Panc1 (cell line): ENCODE measurements around the gene IL1RAPL1. TPM values are rescaled to one million over a fixed set of nuclear protein-coding genes. Genes with fewer than 3 reads are reported as not detected.

Source experiments
- ATAC-seq: fragments of 200-7000 bp; cut with Tn5 transposase; 2 replicates; pipeline ENCODE4 v1.9.1; 2020; ENCODE audit warnings: mild to moderate bottlenecking, moderate library complexity
- BruUV-seq: library from RNA; stranded (reverse); fragments of 400-500 nt; replicated peaks from 2 replicates; lab custom pipeline; 2021; lab: Mats Ljungman, UMichigan
- CTCF ChIA-PET: fragments of 300-600 bp; sonication (Branson Sonifier 250); formaldehyde crosslinking; loops from one replicate; lab custom pipeline; 2022; ENCODE audit warnings: antibody characterized with exemption; lab: Charles Lee
- POLR2A ChIA-PET: fragments of 300-600 bp; sonication (Branson Sonifier 250); formaldehyde crosslinking; loops from one replicate; lab custom pipeline; 2022; ENCODE audit warnings: antibody characterized with exemption; lab: Charles Lee
- DNase-seq: peaks from one replicate; pipeline ENCODE4 v3.0.0-alpha.2; 2010; ENCODE audit warnings: low read depth, low spot score
- H3K27ac ChIP-seq: 2 replicates; pipeline ENCODE4 v1.5.1; 2011; ENCODE audit warnings: mild to moderate bottlenecking, low read length, inconsistent platforms
- H3K27me3 ChIP-seq: fragments of 200-500 bp; sonication (Bioruptor generic); 2 replicates; pipeline ENCODE4 v1.6.0; 2014; ENCODE audit warnings: low read length, inconsistent platforms; ENCODE audit not compliant: control insufficient read depth, insufficient read depth
- H3K36me3 ChIP-seq: fragments of 200-500 bp; sonication (Bioruptor generic); 2 replicates; pipeline ENCODE4 v1.5.1; 2014; ENCODE audit warnings: inconsistent platforms, mild to moderate bottlenecking, low read length, moderate library complexity; ENCODE audit not compliant: control insufficient read depth, insufficient read depth
- H3K4me1 ChIP-seq: 2 replicates; pipeline ENCODE4 v1.5.1; 2011; ENCODE audit warnings: inconsistent platforms, mild to moderate bottlenecking, low read length, moderate library complexity; ENCODE audit not compliant: control insufficient read depth, insufficient read depth
- H3K4me3 ChIP-seq, 2 experiments: 2 replicates each; pipeline ENCODE4 v1.5.1; 2011 to 2012; ENCODE audit warnings: low read depth in 2 of 2, low read length in 2 of 2, mild to moderate bottlenecking in 2 of 2, inconsistent platforms in 1 of 2, moderate library complexity in 1 of 2
- H3K9me3 ChIP-seq: fragments of 200-500 bp; sonication (Bioruptor generic); 2 replicates; pipeline ENCODE4 v1.5.1; 2014; ENCODE audit warnings: low read depth, mild to moderate bottlenecking, inconsistent platforms, low read length, moderate library complexity; ENCODE audit not compliant: control insufficient read depth, insufficient read depth
- POLR2AphosphoS5 ChIP-seq: IDR thresholded peaks from 2 replicates; pipeline ENCODE4 v1.6.1; 2012; ENCODE audit warnings: mild to moderate bottlenecking, low read depth, low read length, moderate library complexity
- SIN3A ChIP-seq: IDR thresholded peaks from 2 replicates; pipeline ENCODE4 v1.6.1; 2012; ENCODE audit warnings: low read depth, mild to moderate bottlenecking, low read length, moderate library complexity, borderline replicate concordance; ENCODE audit not compliant: insufficient read depth
- TCF7L2 ChIP-seq: IDR thresholded peaks from 2 replicates; pipeline ENCODE4 v1.6.1; 2011; ENCODE audit warnings: mild to moderate bottlenecking, low read depth, low read length, inconsistent platforms
- in situ Hi-C: cut with HindIII; loops from 2 replicates; pipeline ENCODE4 v1.10.0; 2016; ENCODE audit warnings: low sequenced_read_pairs, low pct_unique_long_range_greater_than_20kb
- intact Hi-C: fragments of 100-400 bp; cut with micrococcal nuclease; formaldehyde crosslinking; loops from one replicate; pipeline ENCODE4 v1.10.0; 2022; ENCODE audit not compliant: unreplicated experiment
- total RNA-seq: library from RNA; stranded (reverse); gene quantifications from one replicate; pipeline ENCODE4 v1.2.1, GENCODE V29; 2021; ENCODE audit not compliant: unreplicated experiment
- TF ChIP-seq, protein P1 (sequence below): fragments of 450-650 bp; IDR thresholded peaks from 2 replicates; pipeline ENCODE4 v1.5.1; 2017; ENCODE audit warnings: mild to moderate bottlenecking
- TF ChIP-seq, protein P2 (sequence below), 2 experiments: IDR thresholded peaks; 2 replicates each; pipeline ENCODE4 v1.6.1; 2011 to 2012; ENCODE audit warnings: low read depth in 2 of 2, control low read depth in 1 of 2, low read length in 1 of 2, mild to moderate bottlenecking in 1 of 2, moderate library complexity in 1 of 2; ENCODE audit not compliant: insufficient read depth in 1 of 2

The IL1RAPL1 gene
- total RNA-seq, 1 experiment from 2014 or later: 0.59 TPM

DNA sequence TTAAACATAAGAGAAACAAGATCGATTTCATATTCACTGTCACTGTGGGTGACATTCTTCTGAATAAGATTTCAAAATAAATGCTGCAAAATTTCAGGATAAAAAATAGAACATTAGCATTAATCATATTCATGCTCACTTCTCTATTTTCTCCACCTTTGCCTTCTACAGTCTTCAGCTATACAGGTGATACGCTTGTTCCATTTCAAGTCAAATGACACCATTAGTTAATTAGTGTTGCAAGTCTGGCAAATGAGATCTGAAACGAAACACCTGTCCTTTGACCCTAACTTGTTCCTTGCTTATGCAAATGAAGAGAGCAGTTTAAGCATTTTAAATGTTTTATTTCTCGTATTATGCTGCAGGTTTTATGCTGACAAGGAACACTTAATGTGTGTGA is 960.6 kb downstream of the IL1RAPL1 start:
- Histone ChIP-seq H3K9me3 (no peaks in the 10 kb centered on the region), H3K4me3 (no peak overlapping the region), H3K36me3 (no peaks in the 10 kb centered on the region), H3K4me1 (no peaks in the 10 kb centered on the region), H3K27me3 (no peaks in the 10 kb centered on the region), H3K27ac (no peak overlapping the region)
- no peak for ATAC-seq
- CTCF ChIA-PET: no interaction called here
- POLR2A ChIA-PET: no interaction called here
- BruUV-seq: no TSS peak
- intact Hi-C loops (no loop called here), in situ Hi-C loops (no loop called here)
- DNase-seq: no peak
- TF ChIP-seq, protein P1, sequence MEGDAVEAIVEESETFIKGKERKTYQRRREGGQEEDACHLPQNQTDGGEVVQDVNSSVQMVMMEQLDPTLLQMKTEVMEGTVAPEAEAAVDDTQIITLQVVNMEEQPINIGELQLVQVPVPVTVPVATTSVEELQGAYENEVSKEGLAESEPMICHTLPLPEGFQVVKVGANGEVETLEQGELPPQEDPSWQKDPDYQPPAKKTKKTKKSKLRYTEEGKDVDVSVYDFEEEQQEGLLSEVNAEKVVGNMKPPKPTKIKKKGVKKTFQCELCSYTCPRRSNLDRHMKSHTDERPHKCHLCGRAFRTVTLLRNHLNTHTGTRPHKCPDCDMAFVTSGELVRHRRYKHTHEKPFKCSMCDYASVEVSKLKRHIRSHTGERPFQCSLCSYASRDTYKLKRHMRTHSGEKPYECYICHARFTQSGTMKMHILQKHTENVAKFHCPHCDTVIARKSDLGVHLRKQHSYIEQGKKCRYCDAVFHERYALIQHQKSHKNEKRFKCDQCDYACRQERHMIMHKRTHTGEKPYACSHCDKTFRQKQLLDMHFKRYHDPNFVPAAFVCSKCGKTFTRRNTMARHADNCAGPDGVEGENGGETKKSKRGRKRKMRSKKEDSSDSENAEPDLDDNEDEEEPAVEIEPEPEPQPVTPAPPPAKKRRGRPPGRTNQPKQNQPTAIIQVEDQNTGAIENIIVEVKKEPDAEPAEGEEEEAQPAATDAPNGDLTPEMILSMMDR: no peak
- no peak for TF ChIP-seq SIN3A
- TF ChIP-seq, protein P2, sequence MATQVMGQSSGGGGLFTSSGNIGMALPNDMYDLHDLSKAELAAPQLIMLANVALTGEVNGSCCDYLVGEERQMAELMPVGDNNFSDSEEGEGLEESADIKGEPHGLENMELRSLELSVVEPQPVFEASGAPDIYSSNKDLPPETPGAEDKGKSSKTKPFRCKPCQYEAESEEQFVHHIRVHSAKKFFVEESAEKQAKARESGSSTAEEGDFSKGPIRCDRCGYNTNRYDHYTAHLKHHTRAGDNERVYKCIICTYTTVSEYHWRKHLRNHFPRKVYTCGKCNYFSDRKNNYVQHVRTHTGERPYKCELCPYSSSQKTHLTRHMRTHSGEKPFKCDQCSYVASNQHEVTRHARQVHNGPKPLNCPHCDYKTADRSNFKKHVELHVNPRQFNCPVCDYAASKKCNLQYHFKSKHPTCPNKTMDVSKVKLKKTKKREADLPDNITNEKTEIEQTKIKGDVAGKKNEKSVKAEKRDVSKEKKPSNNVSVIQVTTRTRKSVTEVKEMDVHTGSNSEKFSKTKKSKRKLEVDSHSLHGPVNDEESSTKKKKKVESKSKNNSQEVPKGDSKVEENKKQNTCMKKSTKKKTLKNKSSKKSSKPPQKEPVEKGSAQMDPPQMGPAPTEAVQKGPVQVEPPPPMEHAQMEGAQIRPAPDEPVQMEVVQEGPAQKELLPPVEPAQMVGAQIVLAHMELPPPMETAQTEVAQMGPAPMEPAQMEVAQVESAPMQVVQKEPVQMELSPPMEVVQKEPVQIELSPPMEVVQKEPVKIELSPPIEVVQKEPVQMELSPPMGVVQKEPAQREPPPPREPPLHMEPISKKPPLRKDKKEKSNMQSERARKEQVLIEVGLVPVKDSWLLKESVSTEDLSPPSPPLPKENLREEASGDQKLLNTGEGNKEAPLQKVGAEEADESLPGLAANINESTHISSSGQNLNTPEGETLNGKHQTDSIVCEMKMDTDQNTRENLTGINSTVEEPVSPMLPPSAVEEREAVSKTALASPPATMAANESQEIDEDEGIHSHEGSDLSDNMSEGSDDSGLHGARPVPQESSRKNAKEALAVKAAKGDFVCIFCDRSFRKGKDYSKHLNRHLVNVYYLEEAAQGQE (IDR thresholded peaks at IDR 0.05; ENCODE audit: insufficient read depth in 1 of 2, low read depth in 2 of 2, low read length in 1 of 2): no peak
- no peak for TF ChIP-seq POLR2AphosphoS5
- TF ChIP-seq TCF7L2: no peak

DNA sequence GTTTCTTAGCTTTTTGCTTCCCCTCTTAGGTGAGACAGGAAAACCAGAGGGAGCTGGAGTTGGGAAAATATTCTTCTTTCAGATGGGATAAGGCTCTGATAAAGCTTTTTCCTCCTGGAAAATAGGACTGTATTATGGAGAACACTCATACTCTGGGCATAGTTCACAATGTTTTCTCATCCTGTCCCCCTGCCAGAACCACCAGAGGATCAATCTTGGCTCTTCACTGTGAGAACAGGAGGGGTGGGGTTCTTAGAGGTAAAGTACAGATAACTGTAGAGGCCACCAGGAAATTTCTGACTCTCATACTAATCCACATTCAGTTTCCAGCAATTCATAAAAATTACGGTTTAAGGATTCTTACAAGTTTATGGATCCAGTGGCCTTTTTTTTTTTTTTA is 966.3 kb downstream of the IL1RAPL1 start:
- Histone ChIP-seq H3K9me3 (no peaks in the 10 kb centered on the region), H3K36me3 (no peaks in the 10 kb centered on the region), H3K27me3 (no peaks in the 10 kb centered on the region), H3K4me1 (no peaks in the 10 kb centered on the region), H3K27ac (no peak overlapping the region), H3K4me3 (no peak overlapping the region)
- TF ChIP-seq, protein P1: no peak
- no peak for TF ChIP-seq SIN3A
- TF ChIP-seq, protein P2 (IDR thresholded peaks at IDR 0.05; ENCODE audit: insufficient read depth in 1 of 2, low read depth in 2 of 2, low read length in 1 of 2): no peak
- TF ChIP-seq TCF7L2: no peak
- TF ChIP-seq POLR2AphosphoS5: no peak
- in situ Hi-C loops (no loop called here), intact Hi-C loops (no loop called here)
- no TSS peak for BruUV-seq
- no peak for ATAC-seq
- no peak for DNase-seq
- POLR2A ChIA-PET: no interaction called here
- CTCF ChIA-PET: no interaction called here
